A673 (cell line): Measurements from ENCODE around the gene ADNP.

Source experiments
- CTCF ChIP-seq: fragments of 300-800, 200-600 bp; sonication (generic); conservative IDR thresholded peaks from 2 replicates; pipeline ENCODE4 v1.5.1; 2017; ENCODE audit warnings: low read depth, mild to moderate bottlenecking, antibody characterized with exemption, low read length, moderate library complexity, mixed read lengths
- EZH2 ChIP-seq: fragments of 200-600 bp; sonication (generic); IDR thresholded peaks from 2 replicates; pipeline ENCODE4 v1.6.1; 2017; ENCODE audit warnings: borderline replicate concordance, low read depth, mild to moderate bottlenecking, mixed read lengths, antibody characterized with exemption, low read length; ENCODE audit not compliant: poor library complexity, severe bottlenecking

- no peak for TF ChIP-seq CTCF
- TF ChIP-seq EZH2: no peak
Observed at GRCh38 chr20:50913690-50914375, 17.4 kb downstream of the ADNP start.
